GM13976 (cell line): Measurements from ENCODE around the gene APCDD1L.

Experiments used
- DNase-seq: peaks from one replicate; pipeline ENCODE4 v3.0.0; 2012; ENCODE audit warnings: low spot score
- in situ Hi-C: fragments of 300-500 bp; cut with MboI; formaldehyde crosslinking; loops from one replicate; pipeline ENCODE4 v1.12.0; 2022; ENCODE audit warnings: low sequenced_read_pairs, mixed read lengths, inconsistent platforms; ENCODE audit not compliant: unreplicated experiment
- TF ChIP-seq, protein P1 (sequence below): IDR thresholded peaks from 2 replicates; pipeline ENCODE4 v1.5.1; 2012; ENCODE audit warnings: borderline replicate concordance, mild to moderate bottlenecking; ENCODE audit not compliant: insufficient read depth; ENCODE audit errors: extremely low read depth, missing control alignments, control extremely low read depth

The APCDD1L gene

DNA sequence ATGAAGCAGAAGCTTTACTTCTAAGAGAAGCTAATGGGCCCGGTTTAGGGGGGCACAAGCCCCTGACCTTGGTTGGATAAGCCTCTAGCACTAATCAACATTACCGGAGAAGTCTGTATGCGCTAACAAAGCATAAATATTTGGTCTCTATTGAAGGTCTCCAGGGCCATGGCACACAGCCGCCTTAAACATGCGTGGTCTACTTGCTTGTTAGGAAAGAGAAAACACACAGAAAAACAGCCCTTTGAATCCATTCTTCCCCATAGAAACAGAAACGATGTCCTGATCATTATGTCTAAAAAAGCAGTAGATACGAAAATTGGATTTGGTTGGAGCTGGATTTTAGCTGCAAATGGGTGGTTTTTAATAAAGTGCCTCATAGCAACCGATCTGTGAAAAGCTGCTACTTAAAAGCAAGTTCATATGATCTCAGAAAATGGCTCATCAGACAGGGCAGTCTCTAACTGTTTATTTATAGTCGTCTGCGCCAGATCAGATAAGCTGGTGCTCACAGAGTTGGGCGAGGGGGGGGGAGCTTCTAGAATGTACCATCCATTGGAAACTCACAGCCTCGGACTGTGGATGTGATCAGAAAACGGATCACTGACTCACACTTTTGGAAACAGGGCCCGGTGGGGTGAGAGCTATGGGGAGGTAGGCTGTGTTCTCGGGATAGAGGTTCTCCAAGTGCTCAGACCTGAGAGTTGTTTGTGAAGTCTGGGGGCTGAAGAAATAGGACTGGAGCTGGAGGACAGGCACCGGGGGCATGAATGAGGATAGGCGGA is 35.3 kb upstream of the APCDD1L start:
- DNase-seq, result no peak
- in situ Hi-C loops, result no loop called here
- TF ChIP-seq, protein P1, sequence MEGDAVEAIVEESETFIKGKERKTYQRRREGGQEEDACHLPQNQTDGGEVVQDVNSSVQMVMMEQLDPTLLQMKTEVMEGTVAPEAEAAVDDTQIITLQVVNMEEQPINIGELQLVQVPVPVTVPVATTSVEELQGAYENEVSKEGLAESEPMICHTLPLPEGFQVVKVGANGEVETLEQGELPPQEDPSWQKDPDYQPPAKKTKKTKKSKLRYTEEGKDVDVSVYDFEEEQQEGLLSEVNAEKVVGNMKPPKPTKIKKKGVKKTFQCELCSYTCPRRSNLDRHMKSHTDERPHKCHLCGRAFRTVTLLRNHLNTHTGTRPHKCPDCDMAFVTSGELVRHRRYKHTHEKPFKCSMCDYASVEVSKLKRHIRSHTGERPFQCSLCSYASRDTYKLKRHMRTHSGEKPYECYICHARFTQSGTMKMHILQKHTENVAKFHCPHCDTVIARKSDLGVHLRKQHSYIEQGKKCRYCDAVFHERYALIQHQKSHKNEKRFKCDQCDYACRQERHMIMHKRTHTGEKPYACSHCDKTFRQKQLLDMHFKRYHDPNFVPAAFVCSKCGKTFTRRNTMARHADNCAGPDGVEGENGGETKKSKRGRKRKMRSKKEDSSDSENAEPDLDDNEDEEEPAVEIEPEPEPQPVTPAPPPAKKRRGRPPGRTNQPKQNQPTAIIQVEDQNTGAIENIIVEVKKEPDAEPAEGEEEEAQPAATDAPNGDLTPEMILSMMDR, result no peak

DNA sequence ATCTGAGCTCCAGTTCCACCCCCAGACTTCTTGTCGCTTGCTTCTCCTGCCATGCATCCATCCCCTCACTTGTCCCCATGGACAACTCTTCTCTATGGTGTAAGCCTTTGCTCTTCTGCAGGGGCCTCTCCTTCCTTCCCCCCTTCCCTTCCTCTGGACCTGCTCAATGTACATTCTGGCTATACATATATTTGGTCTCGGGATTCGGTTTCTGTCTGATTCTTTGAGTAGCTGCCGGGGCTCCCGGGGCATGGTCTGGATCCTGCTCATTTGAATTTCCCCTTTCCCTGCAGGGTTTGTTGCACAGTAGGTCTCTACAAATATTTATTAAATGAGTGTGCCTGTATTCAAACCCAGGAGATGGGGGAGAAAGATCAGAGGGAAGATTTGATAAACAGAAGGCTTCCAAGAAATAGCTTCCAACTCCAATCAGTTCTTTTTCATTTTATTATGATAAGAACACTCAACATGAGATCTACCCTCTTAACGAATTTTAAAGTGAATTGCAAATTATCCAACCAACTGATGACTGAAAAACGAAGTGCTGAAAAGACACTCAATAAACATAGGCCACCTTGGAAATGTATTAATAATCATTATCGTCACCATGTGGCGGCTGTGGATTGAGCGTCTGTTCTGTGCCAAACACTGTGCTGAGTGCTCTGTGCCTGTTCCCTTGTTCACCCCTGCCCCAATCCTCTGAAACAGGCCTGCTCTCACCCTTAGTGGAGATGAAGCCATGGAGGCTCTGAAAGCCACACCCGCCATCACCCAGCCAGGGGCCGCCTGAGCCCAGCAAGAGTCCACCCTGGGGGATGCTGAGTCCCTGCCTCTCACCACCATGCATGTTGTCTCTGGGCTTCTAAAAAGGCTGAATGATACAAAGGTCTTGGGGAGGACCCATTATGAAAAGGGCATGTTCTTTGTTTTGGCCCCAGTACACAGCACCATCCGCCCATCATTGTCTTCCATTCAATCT is 34.3 kb upstream of the APCDD1L start:
- TF ChIP-seq, protein P1, result no peak
- in situ Hi-C loops, result no loop called here
- no peak for DNase-seq

DNA sequence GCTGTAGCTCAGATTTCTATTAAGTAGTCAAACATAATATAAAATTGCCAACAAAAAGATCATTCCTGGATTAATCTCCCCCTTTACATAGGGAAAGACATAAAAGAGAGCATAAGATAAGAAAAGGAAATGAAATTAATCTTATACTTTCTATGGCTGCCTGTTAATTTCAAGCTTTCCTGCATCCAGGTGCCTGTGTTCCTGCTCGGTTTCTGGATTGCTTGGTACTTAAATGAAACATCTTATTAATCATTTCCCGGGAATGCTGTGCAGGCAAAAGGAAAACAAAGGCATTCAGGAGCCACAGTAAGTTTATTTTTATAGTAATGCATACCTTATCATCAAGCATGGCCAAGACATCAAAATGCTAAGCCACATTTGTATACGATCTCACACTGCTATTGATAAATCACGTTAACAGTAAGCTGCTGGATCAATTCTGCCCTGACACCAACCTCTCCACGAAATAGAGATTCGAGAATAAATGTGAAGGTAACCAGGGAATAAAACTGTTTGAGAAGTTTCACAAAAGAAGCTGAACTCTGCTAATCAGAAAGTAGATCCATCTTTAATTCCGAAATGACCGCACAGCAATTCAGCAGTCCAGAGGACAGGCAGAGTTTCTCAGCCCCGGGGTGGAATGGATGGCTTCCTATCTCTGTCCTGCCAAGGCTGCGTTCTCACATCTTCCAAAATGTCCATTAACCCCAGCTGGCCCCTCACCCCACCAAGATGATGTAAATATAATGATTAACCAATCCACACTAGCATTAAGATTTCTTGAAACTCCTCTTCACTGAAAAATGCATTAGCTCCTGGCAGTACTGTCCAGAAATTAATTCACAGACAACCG is 32.6 kb upstream of the APCDD1L start:
- no peak for DNase-seq
- in situ Hi-C loops, result no loop called here
- TF ChIP-seq, protein P1, result no peak

DNA sequence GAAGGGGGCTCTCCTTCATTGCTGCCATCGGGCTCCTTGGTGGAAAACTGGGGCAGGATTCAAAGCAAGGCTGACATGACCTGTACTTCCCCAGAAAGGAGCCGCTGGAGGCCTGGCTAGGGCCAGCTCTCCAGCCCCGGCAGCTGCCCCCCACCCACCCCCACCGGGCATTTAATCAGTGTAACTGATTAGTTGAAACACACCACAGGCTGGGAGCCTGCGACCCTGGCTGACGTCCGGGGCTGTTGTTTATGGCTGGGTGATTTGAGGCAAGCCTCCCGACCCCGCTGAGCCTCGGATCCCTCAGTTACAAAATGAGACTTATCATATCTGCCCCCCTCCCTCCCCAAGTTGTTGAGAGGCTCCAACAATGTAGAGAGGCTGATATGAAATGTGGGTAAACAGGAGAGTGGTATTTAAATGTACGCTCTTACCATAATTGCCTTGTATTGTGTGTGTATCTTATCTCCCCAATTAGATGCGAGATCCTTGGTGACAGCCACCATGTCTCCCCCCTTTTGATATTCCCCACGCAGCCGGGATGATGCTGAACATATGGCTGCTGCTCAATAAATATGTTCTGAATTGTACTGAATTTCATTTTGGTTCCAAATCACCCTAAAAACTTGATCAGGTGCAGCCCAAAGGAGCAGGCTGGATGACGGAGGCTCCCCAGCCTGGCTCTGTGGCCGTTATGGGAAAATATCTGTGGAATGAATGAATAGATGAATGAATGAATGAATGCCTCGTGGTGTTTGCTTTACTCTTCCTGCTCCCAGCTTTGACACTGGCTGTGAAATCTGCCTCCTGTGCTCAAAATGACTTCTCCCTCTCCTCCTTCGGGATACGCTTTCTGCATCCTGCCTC is 31.8 kb upstream of the APCDD1L start:
- TF ChIP-seq, protein P1, result no peak
- in situ Hi-C loops, result no loop called here
- no peak for DNase-seq

DNA sequence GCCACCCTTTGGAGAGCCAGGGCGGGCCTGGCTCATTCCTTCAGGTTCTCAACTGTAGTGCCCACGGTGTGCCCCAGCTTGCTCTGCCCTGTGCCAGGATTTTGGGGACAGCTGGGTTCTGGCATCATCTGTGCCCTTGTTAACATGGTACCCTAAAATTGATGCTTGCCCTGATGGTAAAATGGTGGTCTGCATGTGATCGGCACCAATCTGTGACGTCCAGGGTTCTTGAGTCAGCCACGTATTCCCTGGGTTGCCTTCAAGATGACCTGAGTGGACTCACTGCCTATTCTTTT is 31.2 kb upstream of the APCDD1L start:
- TF ChIP-seq, protein P1, result no peak
- in situ Hi-C loops, result no loop called here
- no peak for DNase-seq
